ENCODE data around the gene SGCE.
A peak's percentile ranks its signal among the peaks of the same experiment; 100 is the strongest.

The SGCE gene

GRCh38 chr7:94647295-94647694, 8.6 kb downstream of the SGCE start:
- TF ChIP-seq CSRNP3 (CRISPR knock-in tag; IDR thresholded peaks at IDR 0.05), result no peak
- no peak for TF ChIP-seq ARNTL (CRISPR knock-in tag; IDR thresholded peaks at IDR 0.05; ENCODE audit: borderline replicate concordance, low read depth)
- TF ChIP-seq CSDC2 (CRISPR knock-in tag; IDR thresholded peaks at IDR 0.05), result no peak
- TF ChIP-seq POU6F1 (CRISPR knock-in tag; IDR thresholded peaks at IDR 0.05; ENCODE audit: borderline replicate concordance, low read depth), result no peak
- no peak for TF ChIP-seq PATZ1 (CRISPR knock-in tag; IDR thresholded peaks at IDR 0.05; ENCODE audit: borderline replicate concordance)
- TF ChIP-seq ESRRG (CRISPR knock-in tag; IDR thresholded peaks at IDR 0.05), result no peak
- TF ChIP-seq TCF4 (CRISPR knock-in tag; IDR thresholded peaks at IDR 0.05; ENCODE audit: borderline replicate concordance), result no peak
- no peak for TF ChIP-seq ZFP30 (CRISPR knock-in tag; IDR thresholded peaks at IDR 0.05)
- no peak for TF ChIP-seq RARB (CRISPR knock-in tag; IDR thresholded peaks at IDR 0.05)
- no peak for TF ChIP-seq ZFP3 (CRISPR knock-in tag; IDR thresholded peaks at IDR 0.05)
- no peak for TF ChIP-seq PPARA (CRISPR knock-in tag; IDR thresholded peaks at IDR 0.05; ENCODE audit: borderline replicate concordance)
- TF ChIP-seq ZNF565 (CRISPR knock-in tag; conservative IDR thresholded peaks at IDR 0.05; ENCODE audit: low read depth), result no peak
- no peak for ATAC-seq

GRCh38 chr7:94643771-94644545, 12.0 kb downstream of the SGCE start:
- TF ChIP-seq ISL1 (CRISPR knock-in tag; IDR thresholded peaks at IDR 0.05) (peak; percentile 56), ZFP3 (CRISPR knock-in tag; IDR thresholded peaks at IDR 0.05) (no peak)
- ATAC-seq, result peak; percentile 79

GRCh38 chr7:94642838-94643653, 12.9 kb downstream of the SGCE start:
- TF ChIP-seq CSDC2 (CRISPR knock-in tag; IDR thresholded peaks at IDR 0.05) (no peak), ZNF70 (CRISPR knock-in tag; IDR thresholded peaks at IDR 0.05) (no peak), ARNTL (CRISPR knock-in tag; IDR thresholded peaks at IDR 0.05; ENCODE audit: borderline replicate concordance, low read depth) (no peak), SNAI2 (CRISPR knock-in tag; IDR thresholded peaks at IDR 0.05) (no peak), OSR1 (CRISPR knock-in tag; IDR thresholded peaks at IDR 0.05) (no peak), CREB5 (CRISPR knock-in tag; IDR thresholded peaks at IDR 0.05; ENCODE audit: low read depth) (no peak), POU6F1 (CRISPR knock-in tag; IDR thresholded peaks at IDR 0.05; ENCODE audit: borderline replicate concordance, low read depth) (no peak), PATZ1 (CRISPR knock-in tag; IDR thresholded peaks at IDR 0.05; ENCODE audit: borderline replicate concordance) (no peak), ZNF8 (CRISPR knock-in tag; IDR thresholded peaks at IDR 0.05) (no peak), TSHZ2 (CRISPR knock-in tag; IDR thresholded peaks at IDR 0.05) (no peak), GLIS3 (CRISPR knock-in tag; IDR thresholded peaks at IDR 0.05) (no peak), ZFP30 (CRISPR knock-in tag; IDR thresholded peaks at IDR 0.05) (no peak), ZC3H10 (CRISPR knock-in tag; IDR thresholded peaks at IDR 0.05) (no peak), ZNF565 (CRISPR knock-in tag; conservative IDR thresholded peaks at IDR 0.05; ENCODE audit: low read depth) (no peak), BACH2 (CRISPR knock-in tag; IDR thresholded peaks at IDR 0.05; ENCODE audit: borderline replicate concordance) (no peak), ISL1 (CRISPR knock-in tag; IDR thresholded peaks at IDR 0.05) (no peak), PPARA (CRISPR knock-in tag; IDR thresholded peaks at IDR 0.05; ENCODE audit: borderline replicate concordance) (no peak), RARB (CRISPR knock-in tag; IDR thresholded peaks at IDR 0.05) (no peak)
- ATAC-seq, result no peak
